ENCODE data around the gene SDHC. TPM values are rescaled to one million over a fixed set of nuclear protein-coding genes. Genes with fewer than 3 reads are reported as not detected.

The SDHC gene
- total and polyA plus RNA-seq, 2 experiments from 2014 or later: 84.4 to 107 TPM

DNA sequence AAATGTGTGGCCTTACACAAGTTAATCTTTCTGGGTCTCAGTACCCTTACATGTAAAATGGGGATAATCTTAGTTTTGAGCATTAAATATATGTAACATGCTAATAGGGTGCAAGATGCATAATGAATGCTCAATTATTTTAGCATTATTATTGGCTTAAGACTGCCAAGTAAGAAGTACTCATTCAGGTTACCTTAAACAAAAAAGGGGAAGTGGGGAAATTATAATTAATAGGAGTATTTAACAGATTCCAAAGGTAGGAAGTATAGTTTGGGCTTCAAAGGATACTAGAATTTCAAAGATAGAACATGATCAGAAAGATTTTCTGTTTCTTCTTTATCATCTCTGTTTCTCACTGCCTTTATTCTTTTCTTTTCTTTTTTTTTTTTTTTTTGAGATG, 59.3 kb downstream of the SDHC start (continued):
- TF ChIP-seq, protein P1, sequence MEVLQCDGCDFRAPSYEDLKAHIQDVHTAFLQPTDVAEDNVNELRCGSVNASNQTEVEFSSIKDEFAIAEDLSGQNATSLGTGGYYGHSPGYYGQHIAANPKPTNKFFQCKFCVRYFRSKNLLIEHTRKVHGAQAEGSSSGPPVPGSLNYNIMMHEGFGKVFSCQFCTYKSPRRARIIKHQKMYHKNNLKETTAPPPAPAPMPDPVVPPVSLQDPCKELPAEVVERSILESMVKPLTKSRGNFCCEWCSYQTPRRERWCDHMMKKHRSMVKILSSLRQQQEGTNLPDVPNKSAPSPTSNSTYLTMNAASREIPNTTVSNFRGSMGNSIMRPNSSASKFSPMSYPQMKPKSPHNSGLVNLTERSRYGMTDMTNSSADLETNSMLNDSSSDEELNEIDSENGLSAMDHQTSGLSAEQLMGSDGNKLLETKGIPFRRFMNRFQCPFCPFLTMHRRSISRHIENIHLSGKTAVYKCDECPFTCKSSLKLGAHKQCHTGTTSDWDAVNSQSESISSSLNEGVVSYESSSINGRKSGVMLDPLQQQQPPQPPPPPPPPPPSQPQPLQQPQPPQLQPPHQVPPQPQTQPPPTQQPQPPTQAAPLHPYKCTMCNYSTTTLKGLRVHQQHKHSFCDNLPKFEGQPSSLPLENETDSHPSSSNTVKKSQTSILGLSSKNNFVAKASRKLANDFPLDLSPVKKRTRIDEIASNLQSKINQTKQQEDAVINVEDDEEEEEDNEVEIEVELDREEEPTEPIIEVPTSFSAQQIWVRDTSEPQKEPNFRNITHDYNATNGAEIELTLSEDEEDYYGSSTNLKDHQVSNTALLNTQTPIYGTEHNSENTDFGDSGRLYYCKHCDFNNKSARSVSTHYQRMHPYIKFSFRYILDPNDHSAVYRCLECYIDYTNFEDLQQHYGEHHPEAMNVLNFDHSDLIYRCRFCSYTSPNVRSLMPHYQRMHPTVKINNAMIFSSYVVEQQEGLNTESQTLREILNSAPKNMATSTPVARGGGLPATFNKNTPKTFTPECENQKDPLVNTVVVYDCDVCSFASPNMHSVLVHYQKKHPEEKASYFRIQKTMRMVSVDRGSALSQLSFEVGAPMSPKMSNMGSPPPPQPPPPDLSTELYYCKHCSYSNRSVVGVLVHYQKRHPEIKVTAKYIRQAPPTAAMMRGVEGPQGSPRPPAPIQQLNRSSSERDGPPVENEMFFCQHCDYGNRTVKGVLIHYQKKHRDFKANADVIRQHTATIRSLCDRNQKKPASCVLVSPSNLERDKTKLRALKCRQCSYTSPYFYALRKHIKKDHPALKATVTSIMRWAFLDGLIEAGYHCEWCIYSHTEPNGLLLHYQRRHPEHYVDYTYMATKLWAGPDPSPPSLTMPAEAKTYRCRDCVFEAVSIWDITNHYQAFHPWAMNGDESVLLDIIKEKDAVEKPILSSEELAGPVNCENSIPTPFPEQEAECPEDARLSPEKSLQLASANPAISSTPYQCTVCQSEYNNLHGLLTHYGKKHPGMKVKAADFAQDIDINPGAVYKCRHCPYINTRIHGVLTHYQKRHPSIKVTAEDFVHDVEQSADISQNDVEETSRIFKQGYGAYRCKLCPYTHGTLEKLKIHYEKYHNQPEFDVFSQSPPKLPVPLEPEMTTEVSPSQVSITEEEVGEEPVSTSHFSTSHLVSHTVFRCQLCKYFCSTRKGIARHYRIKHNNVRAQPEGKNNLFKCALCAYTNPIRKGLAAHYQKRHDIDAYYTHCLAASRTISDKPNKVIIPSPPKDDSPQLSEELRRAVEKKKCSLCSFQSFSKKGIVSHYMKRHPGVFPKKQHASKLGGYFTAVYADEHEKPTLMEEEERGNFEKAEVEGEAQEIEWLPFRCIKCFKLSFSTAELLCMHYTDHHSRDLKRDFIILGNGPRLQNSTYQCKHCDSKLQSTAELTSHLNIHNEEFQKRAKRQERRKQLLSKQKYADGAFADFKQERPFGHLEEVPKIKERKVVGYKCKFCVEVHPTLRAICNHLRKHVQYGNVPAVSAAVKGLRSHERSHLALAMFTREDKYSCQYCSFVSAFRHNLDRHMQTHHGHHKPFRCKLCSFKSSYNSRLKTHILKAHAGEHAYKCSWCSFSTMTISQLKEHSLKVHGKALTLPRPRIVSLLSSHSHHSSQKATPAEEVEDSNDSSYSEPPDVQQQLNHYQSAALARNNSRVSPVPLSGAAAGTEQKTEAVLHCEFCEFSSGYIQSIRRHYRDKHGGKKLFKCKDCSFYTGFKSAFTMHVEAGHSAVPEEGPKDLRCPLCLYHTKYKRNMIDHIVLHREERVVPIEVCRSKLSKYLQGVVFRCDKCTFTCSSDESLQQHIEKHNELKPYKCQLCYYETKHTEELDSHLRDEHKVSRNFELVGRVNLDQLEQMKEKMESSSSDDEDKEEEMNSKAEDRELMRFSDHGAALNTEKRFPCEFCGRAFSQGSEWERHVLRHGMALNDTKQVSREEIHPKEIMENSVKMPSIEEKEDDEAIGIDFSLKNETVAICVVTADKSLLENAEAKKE (CRISPR knock-in tag; IDR thresholded peaks at IDR 0.05): no peak
- no peak for TF ChIP-seq CREB1 (CRISPR knock-in tag; IDR thresholded peaks at IDR 0.05; ENCODE audit: low read depth)
- TF ChIP-seq POLR2AphosphoS5 (IDR thresholded peaks at IDR 0.05; ENCODE audit: low read depth): no peak
- no peak for TF ChIP-seq STAT1 (IDR thresholded peaks at IDR 0.05; ENCODE audit: unreplicated experiment)
- TF ChIP-seq EZH2 (IDR thresholded peaks at IDR 0.05; ENCODE audit: low read depth, unreplicated experiment): no peak
- no peak for TF ChIP-seq ZNF331 (CRISPR knock-in tag; IDR thresholded peaks at IDR 0.05; ENCODE audit: low read depth)

DNA sequence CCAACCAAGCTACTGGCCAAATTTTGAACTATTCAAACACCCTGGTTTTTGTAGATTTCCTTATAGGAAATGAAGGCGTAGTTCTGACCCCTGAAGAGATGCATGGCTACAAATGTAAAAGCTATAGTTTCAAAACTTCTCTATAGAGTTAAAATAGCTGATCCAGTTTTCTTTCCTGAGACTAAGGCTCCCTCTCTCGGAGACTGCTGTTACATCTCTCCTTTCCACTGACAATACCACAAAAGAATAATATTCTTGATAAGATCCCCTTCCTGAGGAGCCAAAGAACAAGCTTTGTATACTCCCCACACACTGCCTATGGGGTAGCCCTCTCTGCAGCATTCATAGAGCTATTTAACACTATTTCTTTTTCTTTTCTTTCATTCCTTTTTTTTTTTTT, 60.2 kb downstream of the SDHC start:
- Mint-ChIP-seq H3K27ac (no peak overlapping the region), H3K4me1 (peaks cover 2% of the 10 kb centered on the region; the same call in 1 of the 3 replicates), H3K36me3 (ENCODE audit: low read depth) (no peaks in the 10 kb centered on the region), H3K9me3 (no peaks in the 10 kb centered on the region), H3K27me3 (ENCODE audit: insufficient read depth, low read depth, poor library complexity) (peaks cover 7% of the 10 kb centered on the region), H3K4me3 (no peak overlapping the region)
- no peaks in the 10 kb centered on the region for H4K20me1 ChIP-seq (replicated peaks; ENCODE audit: insufficient read depth)
- no peak overlapping the region for H3K4me3 ChIP-seq
- H3K27me3 ChIP-seq (ENCODE audit: insufficient read depth): no peaks in the 10 kb centered on the region
- H3K4me1 ChIP-seq (ENCODE audit: insufficient read depth): no peaks in the 10 kb centered on the region
- H2AFZ ChIP-seq: no peak overlapping the region
- no peaks in the 10 kb centered on the region for H3K9me2 ChIP-seq (ENCODE audit: insufficient read depth)
- H3K79me2 ChIP-seq (replicated peaks; ENCODE audit: insufficient read depth): no peaks in the 10 kb centered on the region
- H3K4me2 ChIP-seq: no peak overlapping the region
- TF ChIP-seq, protein P2, sequence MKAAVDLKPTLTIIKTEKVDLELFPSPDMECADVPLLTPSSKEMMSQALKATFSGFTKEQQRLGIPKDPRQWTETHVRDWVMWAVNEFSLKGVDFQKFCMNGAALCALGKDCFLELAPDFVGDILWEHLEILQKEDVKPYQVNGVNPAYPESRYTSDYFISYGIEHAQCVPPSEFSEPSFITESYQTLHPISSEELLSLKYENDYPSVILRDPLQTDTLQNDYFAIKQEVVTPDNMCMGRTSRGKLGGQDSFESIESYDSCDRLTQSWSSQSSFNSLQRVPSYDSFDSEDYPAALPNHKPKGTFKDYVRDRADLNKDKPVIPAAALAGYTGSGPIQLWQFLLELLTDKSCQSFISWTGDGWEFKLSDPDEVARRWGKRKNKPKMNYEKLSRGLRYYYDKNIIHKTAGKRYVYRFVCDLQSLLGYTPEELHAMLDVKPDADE (IDR thresholded peaks at IDR 0.05): no peak
- TF ChIP-seq, protein P3, sequence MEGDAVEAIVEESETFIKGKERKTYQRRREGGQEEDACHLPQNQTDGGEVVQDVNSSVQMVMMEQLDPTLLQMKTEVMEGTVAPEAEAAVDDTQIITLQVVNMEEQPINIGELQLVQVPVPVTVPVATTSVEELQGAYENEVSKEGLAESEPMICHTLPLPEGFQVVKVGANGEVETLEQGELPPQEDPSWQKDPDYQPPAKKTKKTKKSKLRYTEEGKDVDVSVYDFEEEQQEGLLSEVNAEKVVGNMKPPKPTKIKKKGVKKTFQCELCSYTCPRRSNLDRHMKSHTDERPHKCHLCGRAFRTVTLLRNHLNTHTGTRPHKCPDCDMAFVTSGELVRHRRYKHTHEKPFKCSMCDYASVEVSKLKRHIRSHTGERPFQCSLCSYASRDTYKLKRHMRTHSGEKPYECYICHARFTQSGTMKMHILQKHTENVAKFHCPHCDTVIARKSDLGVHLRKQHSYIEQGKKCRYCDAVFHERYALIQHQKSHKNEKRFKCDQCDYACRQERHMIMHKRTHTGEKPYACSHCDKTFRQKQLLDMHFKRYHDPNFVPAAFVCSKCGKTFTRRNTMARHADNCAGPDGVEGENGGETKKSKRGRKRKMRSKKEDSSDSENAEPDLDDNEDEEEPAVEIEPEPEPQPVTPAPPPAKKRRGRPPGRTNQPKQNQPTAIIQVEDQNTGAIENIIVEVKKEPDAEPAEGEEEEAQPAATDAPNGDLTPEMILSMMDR (conservative IDR thresholded peaks at IDR 0.05; ENCODE audit: low read depth in 2 of 2): peak; percentile 33 to 41; a peak in 2 of 4 replicates
- DNase-seq (ENCODE audit: low spot score): peak; percentile 26
- no peak overlapping the region for H3K27ac ChIP-seq (ENCODE audit: low read depth)
- no peaks in the 10 kb centered on the region for H3F3A ChIP-seq (replicated peaks; ENCODE audit: low read depth)
- no peak for ATAC-seq
- no peaks in the 10 kb centered on the region for H3K36me3 ChIP-seq (ENCODE audit: insufficient read depth)

Data from GM23338 (cell line).